ENCODE data around the gene PIK3CG. TPM values are rescaled to one million over a fixed set of nuclear protein-coding genes. Genes with fewer than 3 reads are reported as not detected.

PIK3CG gene
- total RNA-seq, 2 donors from 2014 or later, result 2.4 to 3.0 TPM

- ATAC-seq, result no peak
- no peak for DNase-seq
- intact Hi-C loops (cut with DNase I), result no loop called here
Observed at GRCh38 chr7:106853250-106853908, 11.7 kb upstream of the PIK3CG start.

- ATAC-seq (no peak), DNase-seq (no peak)
- intact Hi-C loops (cut with DNase I), result no loop called here
Observed at GRCh38 chr7:106855540-106856132, 9.4 kb upstream of the PIK3CG start.

DNA sequence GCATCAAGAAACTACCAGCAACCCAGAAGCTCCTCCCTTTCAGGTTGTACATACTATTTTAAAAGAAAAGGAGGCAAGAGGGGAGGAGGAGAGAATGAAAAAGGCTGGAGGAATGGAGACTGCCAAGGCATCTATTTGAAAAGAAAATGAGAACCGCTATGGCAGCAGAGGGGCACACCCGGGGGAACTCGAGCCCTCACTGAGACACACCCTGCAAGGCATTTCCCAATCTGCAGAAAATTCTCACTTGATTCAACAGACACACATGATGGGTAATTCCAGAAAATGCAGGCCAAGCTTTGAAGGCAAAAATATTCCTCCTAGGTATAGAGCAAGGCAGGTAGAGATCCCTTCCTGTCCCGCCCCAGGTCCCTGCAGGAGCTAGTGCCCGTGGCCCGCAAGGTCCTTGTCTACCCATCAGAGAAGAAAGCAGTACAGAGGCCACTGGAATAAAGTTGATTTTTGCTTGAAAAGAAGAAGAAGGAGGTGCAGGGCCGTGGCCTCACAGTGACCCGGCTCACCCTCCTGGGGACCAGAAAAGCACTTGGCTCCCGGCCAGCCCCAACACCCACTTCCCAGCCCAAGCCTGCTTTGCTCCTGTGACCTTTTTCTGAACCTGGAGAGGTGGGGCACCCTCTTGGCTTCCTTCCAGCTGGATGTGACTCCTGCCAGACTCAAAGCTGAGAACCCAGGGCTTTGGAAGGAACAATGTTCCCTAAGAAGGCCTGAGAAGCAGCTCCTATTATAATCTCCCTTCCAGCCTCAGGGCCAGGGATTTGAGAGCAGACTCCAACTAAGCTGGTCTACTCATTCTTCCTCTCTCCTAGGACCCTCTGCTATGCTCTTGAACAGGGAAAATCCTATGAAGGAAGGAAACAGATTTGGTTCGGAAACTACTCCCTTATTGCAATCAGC, 6.2 kb upstream of the PIK3CG start:
- ATAC-seq (peak; percentile 59 to 60), DNase-seq (peak; percentile 62)

DNA sequence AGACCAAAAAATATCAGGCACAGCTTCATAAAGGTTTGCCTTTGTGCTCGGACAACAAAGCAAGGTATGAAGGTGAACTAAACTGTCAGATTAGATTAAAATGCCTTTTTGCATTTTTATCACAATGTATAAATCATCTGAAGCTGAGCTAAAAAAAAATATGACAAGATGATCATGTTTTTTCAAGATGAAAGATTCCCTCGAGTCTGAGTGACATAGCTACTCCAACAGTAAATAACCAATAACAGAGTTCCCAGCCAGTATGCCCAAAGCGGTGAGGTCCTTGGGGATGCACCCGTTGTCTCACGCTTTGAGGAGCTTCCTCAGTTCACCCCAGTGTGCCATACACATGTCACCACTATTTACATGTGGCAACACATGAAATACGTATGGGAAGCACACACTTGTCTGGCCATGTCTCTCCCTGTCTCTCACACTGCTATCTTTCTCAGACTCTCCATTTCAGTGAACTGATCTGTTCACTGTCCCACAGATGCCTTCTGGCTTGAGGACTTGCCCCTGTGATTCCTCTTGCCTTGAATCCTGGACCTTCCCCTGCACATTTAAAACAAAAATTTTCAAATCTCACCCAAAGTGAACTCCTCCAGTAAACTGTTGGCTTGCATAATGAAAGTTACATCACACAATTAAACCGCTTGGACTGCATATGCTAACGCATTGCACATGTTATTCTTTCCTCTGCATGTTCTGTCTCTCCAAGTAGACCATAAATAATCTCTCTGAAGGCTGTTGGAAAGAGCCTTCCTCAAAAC, 2.6 kb upstream of the PIK3CG start:
- peak; percentile 25 to 40 for ATAC-seq
- intact Hi-C loops (cut with DNase I), result no loop called here
- no peak for DNase-seq

More for the DNA sequence above, 6.2 kb upstream of the PIK3CG start:
- intact Hi-C loops (cut with DNase I), result no loop called here

DNA sequence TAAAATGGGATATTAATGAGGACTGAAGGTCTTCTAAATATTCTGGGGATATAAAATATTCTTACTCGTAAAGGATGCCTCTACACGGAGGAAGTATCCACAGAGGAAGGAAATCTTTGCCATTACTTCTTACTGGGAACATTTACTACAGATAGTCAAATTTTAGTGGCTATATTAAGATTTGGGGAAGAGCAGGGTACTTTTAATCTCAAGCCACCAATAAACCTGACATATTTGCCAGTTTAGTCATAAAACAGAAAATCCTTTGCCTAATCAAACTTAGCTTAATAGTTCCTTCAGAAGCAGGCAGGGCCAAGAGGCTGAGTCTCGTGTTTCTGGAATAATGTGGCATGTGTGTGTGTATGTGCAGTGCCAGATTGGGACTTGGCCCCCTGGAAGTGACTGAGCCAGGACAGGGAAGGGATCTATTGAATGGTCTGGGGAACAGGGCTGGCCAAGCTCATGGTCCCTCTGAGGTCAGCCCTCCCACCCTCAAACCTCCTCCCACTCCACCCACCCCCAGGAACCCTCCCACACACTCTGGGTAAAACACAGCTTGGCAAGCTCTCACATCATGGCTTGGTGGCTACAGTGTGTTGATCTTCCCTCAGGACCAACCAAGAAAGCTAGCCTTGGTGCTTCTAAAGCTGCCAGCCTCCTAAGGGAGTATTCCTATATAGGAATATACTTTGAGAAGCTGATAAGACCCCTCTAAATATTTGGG, 1.6 kb upstream of the PIK3CG start:
- intact Hi-C loops (cut with DNase I), result no loop called here
- DNase-seq (no peak), ATAC-seq (peak in 1 of 2 donors; percentile 18)

DNA sequence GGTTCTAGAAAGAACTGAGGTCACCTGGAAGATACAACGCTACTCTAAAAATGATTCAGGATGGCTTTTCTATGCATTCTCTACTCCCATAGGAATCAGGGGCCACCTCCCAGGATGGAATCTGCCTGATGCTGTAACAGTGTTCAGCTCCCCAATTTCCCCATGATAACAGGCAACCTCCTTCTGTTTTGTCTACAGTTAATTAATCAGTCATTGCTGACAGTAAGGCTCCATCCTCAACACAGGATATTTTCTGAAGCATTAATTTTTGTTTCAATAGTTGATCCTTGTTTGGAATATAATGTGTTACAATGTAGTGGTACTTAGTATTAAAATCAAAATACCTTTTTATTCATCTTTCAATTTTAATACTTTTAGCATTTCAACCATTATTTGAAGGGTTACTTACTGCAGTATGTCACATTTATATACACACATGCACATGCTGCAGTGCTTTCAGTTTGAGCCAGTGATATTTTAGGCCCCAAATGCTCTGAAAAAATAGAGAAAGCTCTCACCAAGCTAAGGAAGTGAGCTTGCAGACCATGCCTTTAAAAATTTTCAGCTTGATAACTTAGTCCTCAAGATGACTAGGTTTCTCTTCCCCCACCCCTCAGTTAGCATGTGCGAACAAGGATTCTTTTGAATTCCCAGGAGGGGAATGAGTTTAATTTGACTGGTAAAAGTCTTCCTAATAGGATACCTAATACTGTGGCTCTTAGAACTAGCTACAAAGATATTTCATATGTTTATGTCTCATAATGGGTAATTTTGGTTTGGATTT, 592 bp upstream of the PIK3CG start:
- intact Hi-C loops (cut with DNase I), result no loop called here
- DNase-seq, result no peak
- no peak for ATAC-seq

DNA sequence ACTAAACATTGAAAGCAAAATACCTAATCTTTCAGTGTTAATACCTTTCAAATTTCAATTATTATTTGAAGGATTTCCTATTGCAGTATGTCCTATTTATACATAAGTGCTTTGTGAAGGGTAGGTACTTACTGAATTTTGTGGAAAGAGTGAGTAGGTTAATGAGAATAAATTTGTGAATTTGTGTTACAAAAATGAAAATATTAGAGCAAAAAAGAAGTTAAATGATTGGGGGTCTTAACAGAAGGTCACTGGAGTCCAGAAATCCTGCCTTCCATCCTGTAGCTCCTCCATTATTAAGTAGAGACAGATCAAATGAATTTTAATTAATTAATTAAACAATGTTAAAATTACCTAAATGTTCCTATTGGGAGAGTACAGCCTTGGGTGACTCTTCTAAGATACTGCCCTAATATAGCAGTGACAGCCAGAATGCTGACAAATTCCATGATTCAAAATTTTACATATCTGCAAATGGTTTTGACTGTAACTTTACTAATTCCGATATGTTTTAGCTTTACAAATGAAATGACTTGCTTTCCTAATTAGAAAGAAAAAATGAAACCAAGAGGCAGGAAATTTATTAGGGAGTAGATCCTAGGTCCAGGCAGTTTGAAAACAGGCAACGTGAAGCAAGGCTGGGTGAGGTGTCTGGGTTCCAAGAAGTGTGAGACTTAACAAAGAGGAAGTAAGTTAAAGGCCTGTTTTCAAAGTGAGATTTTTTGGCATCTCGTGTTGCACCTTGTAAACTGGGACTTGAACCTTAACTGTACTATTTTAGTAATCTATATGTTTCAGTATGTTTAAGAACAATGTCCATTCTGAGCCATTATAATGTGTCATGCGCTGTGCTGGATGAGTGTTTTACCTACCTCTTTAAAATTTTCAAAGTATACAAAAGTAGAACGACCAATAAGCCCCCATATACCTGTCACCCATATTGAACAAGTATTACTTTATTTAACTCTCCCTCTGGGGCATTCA, 1.5 kb downstream of the PIK3CG start:
- intact Hi-C loops (cut with DNase I), result no loop called here
- DNase-seq (no peak), ATAC-seq (no peak)

GRCh38 chr7:106867641-106868351, 2.7 kb downstream of the PIK3CG start:
- ATAC-seq (no peak), DNase-seq (no peak)
- intact Hi-C loops (cut with DNase I), result no loop called here

- intact Hi-C loops (cut with DNase I), result no loop called here
- no peak for DNase-seq
- no peak for ATAC-seq
Observed at GRCh38 chr7:106868364-106868763, 3.3 kb downstream of the PIK3CG start.

- no peak for ATAC-seq
- intact Hi-C loops (cut with DNase I), result no loop called here
Observed at GRCh38 chr7:106869954-106870353, 4.9 kb downstream of the PIK3CG start.

DNA sequence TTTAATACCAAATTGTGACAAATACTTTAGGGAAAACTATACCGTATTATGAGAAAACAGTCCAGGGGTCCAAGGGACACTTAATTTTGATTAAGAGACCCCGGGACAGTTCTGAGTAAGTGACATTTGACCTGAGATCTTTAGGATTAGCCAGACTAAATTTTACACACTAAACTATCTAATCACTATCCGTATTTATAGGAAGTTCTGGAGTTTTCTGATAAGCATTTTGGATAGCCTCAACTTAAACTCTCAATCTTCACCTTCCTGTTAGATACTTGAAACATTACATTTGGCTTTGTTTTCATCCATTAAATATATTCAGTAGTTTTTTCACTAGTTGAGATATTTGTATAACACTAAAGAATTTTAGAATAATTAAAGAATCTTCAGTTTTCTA, 5.4 kb downstream of the PIK3CG start:
- no peak for ATAC-seq
- intact Hi-C loops (cut with DNase I), result no loop called here
- no peak for DNase-seq

More at GRCh38 chr7:106869954-106870353, 4.9 kb downstream of the PIK3CG start:
- no peak for DNase-seq

- intact Hi-C loops (cut with DNase I), result no loop called here
- ATAC-seq, result peak in 1 of 2 donors; percentile 40
- no peak for DNase-seq
Observed at GRCh38 chr7:106870983-106871410, 5.9 kb downstream of the PIK3CG start.

- ATAC-seq, result peak in 1 of 2 donors; percentile 38
- intact Hi-C loops (cut with DNase I), result no loop called here
- no peak for DNase-seq
Observed at GRCh38 chr7:106871793-106872571, 6.9 kb downstream of the PIK3CG start.

GRCh38 chr7:106872763-106873162, 7.7 kb downstream of the PIK3CG start:
- no peak for ATAC-seq
- DNase-seq, result no peak
- intact Hi-C loops (cut with DNase I), result no loop called here

DNA sequence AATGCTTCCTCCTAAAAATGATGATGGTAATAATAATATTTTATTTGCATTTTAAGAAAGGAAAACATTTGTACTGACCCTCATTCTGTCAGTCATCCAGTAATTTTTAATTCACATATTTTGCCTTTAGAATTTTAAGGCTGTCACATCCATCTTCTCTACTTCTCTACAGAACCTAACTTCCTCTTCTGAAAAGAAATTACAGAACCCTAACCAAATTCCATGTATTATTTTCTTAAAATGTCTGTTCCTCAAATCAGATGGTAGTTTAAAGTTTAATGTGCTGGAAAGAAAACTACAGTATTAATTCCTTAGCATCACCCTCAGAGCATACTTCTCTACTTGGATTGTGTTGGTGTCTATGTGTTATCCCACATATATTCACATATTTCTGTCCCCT, 9.0 kb downstream of the PIK3CG start:
- DNase-seq, result no peak
- ATAC-seq, result no peak
- intact Hi-C loops (cut with DNase I), result no loop called here

Measured in left cardiac atrium (tissue), 4 donors.